Caco-2 (cell line): ENCODE measurements around the gene TLR1. TPM values are rescaled to one million over a fixed set of nuclear protein-coding genes. Genes with fewer than 3 reads are reported as not detected.

Experiments
- BruUV-seq: library from RNA; stranded (reverse); fragments of 400-500 nt; replicated peaks from 2 replicates; lab custom pipeline; 2021; lab: Mats Ljungman, UMichigan
- CTCF ChIA-PET: fragments of 300-600 bp; sonication (Branson Sonifier 250); formaldehyde crosslinking; loops from one replicate; lab custom pipeline; 2022; ENCODE audit warnings: antibody characterized with exemption; lab: Charles Lee
- POLR2A ChIA-PET: fragments of 300-600 bp; sonication (Branson Sonifier 250); formaldehyde crosslinking; loops from one replicate; lab custom pipeline; 2022; ENCODE audit warnings: antibody characterized with exemption; lab: Charles Lee
- DNase-seq, 2 experiments: peaks; one replicate each; pipeline versions ENCODE4 v3.0.0 to v3.0.0-alpha.2; 2020 to 2022
- H3K27me3 ChIP-seq: replicated peaks from 2 replicates; pipeline ENCODE4 v1.6.0; 2011; ENCODE audit warnings: low read length; ENCODE audit not compliant: control insufficient read depth, insufficient read depth
- H3K36me3 ChIP-seq: 2 replicates; pipeline ENCODE4 v1.5.1; 2011; ENCODE audit warnings: low read length; ENCODE audit not compliant: control insufficient read depth, insufficient read depth
- H3K4me1 ChIP-seq: fragments of 250-450 bp; sonication (Bioruptor Pico); 2 replicates; pipeline ENCODE4 v1.5.1; 2020; ENCODE audit warnings: mild to moderate bottlenecking
- H3K4me3 ChIP-seq: 2 replicates; pipeline ENCODE4 v1.5.1; 2011; ENCODE audit warnings: low read depth, mild to moderate bottlenecking, control low read depth, low read length
- H3K9me3 ChIP-seq: fragments of 250-450 bp; sonication (Bioruptor Pico); 2 replicates; pipeline ENCODE4 v1.5.1; 2020; ENCODE audit warnings: mild to moderate bottlenecking, moderate library complexity
- H3K27ac Mint-ChIP-seq: one replicate; pipeline ENCODE4 v1.8.0; 2022; ENCODE audit warnings: mixed read lengths; ENCODE audit not compliant: unreplicated experiment
- H3K27me3 Mint-ChIP-seq: one replicate; pipeline ENCODE4 v1.8.0; 2022; ENCODE audit warnings: mixed read lengths; ENCODE audit not compliant: insufficient read depth, unreplicated experiment
- H3K36me3 Mint-ChIP-seq: one replicate; pipeline ENCODE4 v1.8.0; 2022; ENCODE audit warnings: mild to moderate bottlenecking, mixed read lengths; ENCODE audit not compliant: insufficient read depth, unreplicated experiment
- H3K4me1 Mint-ChIP-seq: one replicate; pipeline ENCODE4 v1.8.0; 2022; ENCODE audit warnings: low read depth, mixed read lengths; ENCODE audit not compliant: unreplicated experiment
- H3K4me3 Mint-ChIP-seq: one replicate; pipeline ENCODE4 v1.8.0; 2022; ENCODE audit warnings: mild to moderate bottlenecking, moderate library complexity, mixed read lengths; ENCODE audit not compliant: unreplicated experiment
- H3K9me3 Mint-ChIP-seq: one replicate; pipeline ENCODE4 v1.8.0; 2022; ENCODE audit warnings: mixed read lengths; ENCODE audit not compliant: unreplicated experiment
- intact Hi-C: fragments of 100-400 bp; cut with micrococcal nuclease; formaldehyde crosslinking; loops from one replicate; pipeline ENCODE4 v1.10.0; 2022; ENCODE audit not compliant: unreplicated experiment
- total RNA-seq: library from RNA; stranded (reverse); gene quantifications from 2 replicates; pipeline ENCODE4 v1.2.3, GENCODE V29; 2022
- TF ChIP-seq, protein P1 (sequence below), 2 experiments: fragments of 200-600 bp in 1 of 2; IDR thresholded peaks; 1 replicate in 1 of 2; 2 replicates in 1 of 2; pipeline versions ENCODE4 v1.5.1 to v1.8.0; 2011 to 2022; ENCODE audit warnings: antibody characterized with exemption in 1 of 2, control low read depth in 1 of 2, inconsistent platforms in 1 of 2, low read depth in 1 of 2, low read length in 1 of 2, mild to moderate bottlenecking in 1 of 2, moderate library complexity in 1 of 2; ENCODE audit not compliant: insufficient read depth in 1 of 2, severe bottlenecking in 1 of 2, unreplicated experiment in 1 of 2

The TLR1 gene
- total RNA-seq, 1 experiment from 2014 or later: not detected

- ChIA-PET CTCF (no interaction called here), POLR2A (no interaction called here)
- no peaks in the 10 kb centered on the region for H3K4me1 ChIP-seq
- Mint-ChIP-seq H3K9me3 (peaks cover 22% of the 10 kb centered on the region), H3K4me3 (no peak overlapping the region), H3K27me3 (no peaks in the 10 kb centered on the region), H3K36me3 (no peaks in the 10 kb centered on the region), H3K27ac (no peak overlapping the region), H3K4me1 (no peaks in the 10 kb centered on the region)
- no peaks in the 10 kb centered on the region for H3K36me3 ChIP-seq
- TF ChIP-seq, protein P1, sequence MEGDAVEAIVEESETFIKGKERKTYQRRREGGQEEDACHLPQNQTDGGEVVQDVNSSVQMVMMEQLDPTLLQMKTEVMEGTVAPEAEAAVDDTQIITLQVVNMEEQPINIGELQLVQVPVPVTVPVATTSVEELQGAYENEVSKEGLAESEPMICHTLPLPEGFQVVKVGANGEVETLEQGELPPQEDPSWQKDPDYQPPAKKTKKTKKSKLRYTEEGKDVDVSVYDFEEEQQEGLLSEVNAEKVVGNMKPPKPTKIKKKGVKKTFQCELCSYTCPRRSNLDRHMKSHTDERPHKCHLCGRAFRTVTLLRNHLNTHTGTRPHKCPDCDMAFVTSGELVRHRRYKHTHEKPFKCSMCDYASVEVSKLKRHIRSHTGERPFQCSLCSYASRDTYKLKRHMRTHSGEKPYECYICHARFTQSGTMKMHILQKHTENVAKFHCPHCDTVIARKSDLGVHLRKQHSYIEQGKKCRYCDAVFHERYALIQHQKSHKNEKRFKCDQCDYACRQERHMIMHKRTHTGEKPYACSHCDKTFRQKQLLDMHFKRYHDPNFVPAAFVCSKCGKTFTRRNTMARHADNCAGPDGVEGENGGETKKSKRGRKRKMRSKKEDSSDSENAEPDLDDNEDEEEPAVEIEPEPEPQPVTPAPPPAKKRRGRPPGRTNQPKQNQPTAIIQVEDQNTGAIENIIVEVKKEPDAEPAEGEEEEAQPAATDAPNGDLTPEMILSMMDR (IDR thresholded peaks at IDR 0.05; ENCODE audit: insufficient read depth in 1 of 2, low read depth in 1 of 2, low read length in 1 of 2, severe bottlenecking in 1 of 2, unreplicated experiment in 1 of 2): no peak
- DNase-seq: no peak
- intact Hi-C loops: no loop called here
- no TSS peak for BruUV-seq
- H3K27me3 ChIP-seq: no peaks in the 10 kb centered on the region
- H3K4me3 ChIP-seq: no peak overlapping the region
- H3K9me3 ChIP-seq: 0 out of 2 replicates have a peak, but pooled peaks cover 3% of the 10 kb centered on the region
These were observed 55.3 kb downstream of the TLR1 start for GRCh38 chr4:38749336-38749735.

DNA sequence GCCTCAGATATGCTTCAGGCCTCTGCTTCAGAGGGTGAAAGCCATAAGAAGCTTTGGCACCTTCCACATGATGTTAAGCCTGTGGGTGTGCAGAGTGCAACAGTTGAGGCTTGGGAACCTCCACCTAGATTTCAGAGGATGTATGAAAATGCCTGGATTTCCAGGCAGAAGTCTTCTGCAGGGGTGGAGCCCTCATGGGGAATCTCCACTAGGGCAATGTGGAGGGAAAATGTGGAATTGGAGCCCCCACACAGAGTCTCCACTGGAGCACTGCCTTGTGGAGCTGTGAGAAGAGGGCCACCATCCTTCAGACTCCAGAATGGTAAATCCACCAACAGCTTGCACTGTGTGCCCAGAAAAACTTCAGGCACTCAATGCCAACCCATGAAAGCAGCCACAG is 57.0 kb downstream of the TLR1 start:
- POLR2A ChIA-PET: no interaction called here
- 0 out of 2 replicates have a peak, but pooled peaks cover 3% of the 10 kb centered on the region for H3K9me3 ChIP-seq

More for the DNA sequence above, 57.0 kb downstream of the TLR1 start:
- H3K27me3 ChIP-seq: no peaks in the 10 kb centered on the region
- intact Hi-C loops: no loop called here
- no peak overlapping the region for H3K4me3 Mint-ChIP-seq
- no peaks in the 10 kb centered on the region for H3K36me3 Mint-ChIP-seq
- TF ChIP-seq, protein P1 (IDR thresholded peaks at IDR 0.05; ENCODE audit: insufficient read depth in 1 of 2, low read depth in 1 of 2, low read length in 1 of 2, severe bottlenecking in 1 of 2, unreplicated experiment in 1 of 2): no peak
- no peaks in the 10 kb centered on the region for H3K4me1 ChIP-seq
- no TSS peak for BruUV-seq
- H3K4me1 Mint-ChIP-seq: no peaks in the 10 kb centered on the region
- H3K36me3 ChIP-seq: no peaks in the 10 kb centered on the region
- H3K9me3 Mint-ChIP-seq: peaks cover 22% of the 10 kb centered on the region
- H3K27ac Mint-ChIP-seq: no peak overlapping the region
- H3K27me3 Mint-ChIP-seq: no peaks in the 10 kb centered on the region
- CTCF ChIA-PET: no interaction called here
- DNase-seq: no peak
- H3K4me3 ChIP-seq: no peak overlapping the region

Other genes starting within 250 kb of the TLR1 start
- 33.2 and 34.8 TPM in 2 replicates for gene KLF3, start 140.6 kb downstream of the TLR1 start, total RNA-seq
- not detected in 2 replicates for gene TLR10, start 21.8 kb downstream of the TLR1 start, total RNA-seq
- not detected in 2 replicates for gene TLR6, start 52.0 kb upstream of the TLR1 start, total RNA-seq
- gene FAM114A1, start 63.0 kb upstream of the TLR1 start, total RNA-seq: 20.8 and 21.7 TPM in 2 replicates
- not detected in 2 replicates for gene TMEM156, start 227.6 kb upstream of the TLR1 start, total RNA-seq